GM19467 (cell line): ENCODE results near the gene ZNF579.
A peak's percentile ranks its signal among the peaks of the same experiment; 100 is the strongest.
"Not testable (repeated sequence)": the region's sequence is repeated elsewhere in the genome, so short reads cannot be mapped to it uniquely, and the experiment has no call there.

Source experiments
- ATAC-seq: cut with Tn5 transposase; IDR thresholded peaks from one replicate; pipeline ENCODE4 v1.9.1; 2021; ENCODE audit warnings: mild to moderate bottlenecking, moderate library complexity; ENCODE audit not compliant: unreplicated experiment

Gene ZNF579

DNA sequence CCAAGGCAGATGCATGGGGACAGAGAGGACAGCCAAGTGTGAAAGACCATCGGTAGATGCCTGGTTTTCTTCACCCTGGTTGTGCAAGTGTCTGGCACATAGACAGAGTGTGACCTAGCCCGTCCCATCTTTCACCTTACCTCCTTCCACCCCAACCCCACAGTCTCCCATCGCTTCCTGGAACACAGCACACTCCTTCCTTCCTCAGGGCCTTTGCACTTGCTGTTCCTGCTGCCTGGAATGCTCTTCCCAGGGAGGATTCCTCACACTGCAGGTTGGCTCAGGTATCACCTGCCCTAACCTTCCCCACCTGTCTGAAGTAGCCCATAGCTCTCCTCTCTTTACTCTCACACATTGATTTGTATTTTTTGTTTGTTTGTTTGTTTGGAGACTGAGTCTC is 15.7 kb upstream of the ZNF579 start:
- no peak for ATAC-seq

DNA sequence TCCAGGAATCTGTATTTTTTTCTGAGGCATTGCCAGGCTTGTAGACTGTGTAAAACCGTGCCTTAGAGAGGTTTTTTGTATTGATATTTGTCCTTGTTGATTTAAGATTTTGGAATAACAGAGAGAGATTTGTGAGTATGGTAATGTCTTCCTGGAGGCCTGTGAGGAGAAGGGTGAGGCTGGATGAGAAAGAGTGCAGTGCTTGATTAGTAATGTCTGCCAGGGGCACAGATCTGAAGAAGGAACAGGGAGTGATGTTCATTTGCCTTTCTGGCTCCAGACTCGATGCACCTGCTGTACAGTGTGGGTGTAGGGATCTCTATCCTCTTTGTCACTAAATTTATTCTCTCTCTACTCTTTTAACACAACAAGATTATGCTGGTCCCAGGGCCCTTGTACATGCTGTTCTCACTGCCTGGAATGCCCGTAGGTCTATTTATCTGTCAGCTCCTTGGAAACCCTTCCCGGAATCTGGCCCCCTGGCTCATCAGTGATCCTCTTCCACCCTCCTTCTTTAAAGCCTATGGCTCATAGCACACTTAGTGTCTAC is 14.4 kb upstream of the ZNF579 start:
- ATAC-seq = no peak

DNA sequence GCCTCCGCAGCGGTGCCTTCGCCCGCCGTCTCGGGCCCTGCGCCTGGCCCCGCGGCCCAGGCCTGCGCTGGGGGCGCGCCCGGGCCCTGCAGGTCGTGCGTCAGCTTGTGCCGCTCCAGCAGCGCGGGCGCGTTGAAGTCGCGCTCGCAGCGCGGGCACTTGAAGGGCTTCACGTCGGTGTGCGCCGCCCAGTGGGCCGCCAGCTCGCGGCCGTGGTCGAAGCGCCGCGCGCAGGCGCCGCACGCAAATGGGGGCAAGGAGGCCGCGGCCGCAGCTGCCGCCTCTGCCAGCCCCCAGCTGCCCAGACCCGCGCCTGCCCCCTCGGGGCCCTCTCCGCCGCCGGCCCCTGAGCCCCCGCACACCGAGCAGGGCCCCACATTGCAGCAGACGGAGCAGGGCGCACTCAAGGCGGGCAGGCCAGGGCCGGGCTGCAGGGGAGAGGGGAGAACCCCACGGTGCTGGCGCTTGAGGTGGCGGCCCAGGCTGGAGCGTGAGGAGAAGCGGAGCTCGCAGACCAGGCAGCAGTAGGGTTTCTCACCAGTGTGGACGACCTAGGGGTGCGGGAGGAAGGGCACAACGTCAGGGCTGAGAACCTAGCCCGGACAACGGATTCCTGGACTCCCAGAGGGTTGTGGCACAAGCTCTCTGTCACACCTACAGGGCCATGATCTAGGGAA is 12.6 kb upstream of the ZNF579 start:
- no peak for ATAC-seq

DNA sequence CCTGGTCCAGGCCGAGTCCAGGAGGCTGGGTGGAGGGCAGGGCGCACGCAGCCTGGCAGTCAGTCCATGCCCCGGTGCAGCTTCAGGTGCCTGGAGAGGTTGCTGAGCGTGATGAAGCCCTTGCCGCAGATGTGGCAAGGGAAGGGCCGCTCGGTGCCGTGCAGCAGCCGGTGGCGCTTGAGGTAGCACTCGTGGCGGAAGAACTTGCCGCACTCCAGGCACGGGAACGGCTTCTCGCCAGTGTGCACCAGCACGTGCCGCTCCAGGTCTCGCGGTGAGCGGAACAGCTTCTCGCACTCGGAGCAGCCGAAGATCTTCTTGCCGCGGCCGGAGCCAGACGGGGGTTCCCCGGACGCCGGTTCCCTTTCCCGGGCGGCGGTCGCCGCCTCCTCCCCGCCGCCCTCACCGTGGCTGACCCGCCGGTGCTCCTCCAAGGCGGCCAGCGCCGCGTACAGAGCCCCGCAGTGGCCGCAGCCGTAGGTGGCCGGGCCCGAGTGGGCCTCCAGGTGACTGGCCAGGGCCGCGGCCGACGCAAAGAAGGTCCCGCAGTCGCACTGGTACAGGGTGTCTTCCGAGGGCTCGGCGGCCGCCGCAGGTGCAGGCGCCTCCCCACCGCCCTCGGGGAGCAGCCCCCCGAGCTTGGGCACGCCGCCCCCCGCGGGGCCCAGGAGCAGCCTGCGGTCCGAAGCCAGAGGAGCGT is 11.9 kb upstream of the ZNF579 start:
- ATAC-seq = no peak

DNA sequence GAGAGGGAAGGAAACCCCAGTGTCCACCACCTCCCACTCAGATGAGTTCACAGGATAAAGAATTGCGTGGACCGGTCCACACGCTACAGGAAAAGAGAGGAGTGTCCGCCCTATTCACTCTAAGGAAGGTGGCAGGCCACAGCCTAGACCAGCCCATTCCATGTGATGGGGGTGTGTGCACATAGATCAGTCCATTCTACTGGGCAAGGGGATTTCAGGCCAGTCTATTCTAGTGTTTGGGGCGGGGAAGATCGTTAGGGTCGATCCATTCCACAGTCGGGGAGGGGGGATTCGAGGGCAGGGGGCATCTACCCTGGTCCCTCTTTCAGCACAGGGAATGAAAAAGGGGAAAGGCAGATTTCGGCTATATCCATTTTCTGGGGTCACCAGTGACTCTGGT is 10.9 kb upstream of the ZNF579 start:
- no peak for ATAC-seq

DNA sequence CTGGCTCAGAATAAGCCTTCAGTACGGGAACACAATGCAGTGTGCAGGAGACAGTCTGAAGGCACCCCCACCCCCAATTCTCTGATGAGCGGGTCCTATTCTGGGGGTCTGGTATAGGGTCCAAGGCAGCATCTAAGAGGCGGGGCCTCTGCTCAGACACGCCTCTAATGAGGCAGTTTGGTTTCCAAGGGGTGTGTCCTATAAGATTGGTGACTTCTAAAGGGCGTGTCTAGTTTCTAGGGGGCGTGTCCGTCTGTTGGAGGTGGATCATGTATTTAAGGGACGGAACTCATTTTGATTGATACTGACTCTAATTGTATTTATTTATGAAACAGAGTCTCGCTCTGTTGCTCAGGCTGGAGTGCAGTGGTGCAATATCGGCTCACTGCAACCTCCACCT is 10.0 kb upstream of the ZNF579 start:
- no peak for ATAC-seq

DNA sequence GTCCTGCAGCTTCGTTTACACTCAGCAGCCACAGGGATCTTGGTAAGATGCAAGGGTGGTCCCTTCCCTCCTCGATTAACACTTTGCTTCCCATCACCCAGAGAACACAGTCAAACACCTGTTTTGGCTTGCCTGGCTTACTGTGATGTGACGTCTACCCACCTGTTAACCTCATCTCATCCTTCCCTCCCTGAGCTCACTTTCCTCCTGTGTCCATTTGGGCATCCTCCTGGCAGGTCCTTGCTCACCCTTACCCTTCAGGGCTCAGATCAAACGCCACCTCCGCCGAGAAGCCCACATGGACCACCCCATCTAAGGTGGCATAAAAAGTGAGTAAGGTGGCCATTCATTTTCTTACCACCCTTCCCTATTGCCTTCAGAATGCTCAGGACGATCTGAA is 9.5 kb upstream of the ZNF579 start:
- no peak for ATAC-seq

DNA sequence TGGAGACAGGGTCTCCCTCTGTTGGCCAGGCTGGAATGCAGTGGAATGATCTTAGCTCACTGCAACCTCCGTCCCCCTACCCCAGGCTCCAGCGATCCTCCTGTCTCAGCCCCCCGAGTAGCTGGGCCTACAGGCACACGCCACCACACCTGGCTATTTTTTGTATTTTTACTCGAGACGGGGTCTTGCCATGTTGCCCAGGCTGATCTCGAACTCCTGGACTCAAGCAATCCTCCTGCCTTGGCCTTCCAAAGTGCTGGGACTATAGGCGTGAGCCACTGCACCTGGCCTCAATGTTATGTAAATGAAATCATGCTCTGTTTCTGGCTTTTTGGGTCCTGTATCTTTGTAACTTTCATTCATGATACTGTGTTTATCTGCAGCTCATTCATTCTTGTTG is 8.1 kb upstream of the ZNF579 start:
- no peak for ATAC-seq

DNA sequence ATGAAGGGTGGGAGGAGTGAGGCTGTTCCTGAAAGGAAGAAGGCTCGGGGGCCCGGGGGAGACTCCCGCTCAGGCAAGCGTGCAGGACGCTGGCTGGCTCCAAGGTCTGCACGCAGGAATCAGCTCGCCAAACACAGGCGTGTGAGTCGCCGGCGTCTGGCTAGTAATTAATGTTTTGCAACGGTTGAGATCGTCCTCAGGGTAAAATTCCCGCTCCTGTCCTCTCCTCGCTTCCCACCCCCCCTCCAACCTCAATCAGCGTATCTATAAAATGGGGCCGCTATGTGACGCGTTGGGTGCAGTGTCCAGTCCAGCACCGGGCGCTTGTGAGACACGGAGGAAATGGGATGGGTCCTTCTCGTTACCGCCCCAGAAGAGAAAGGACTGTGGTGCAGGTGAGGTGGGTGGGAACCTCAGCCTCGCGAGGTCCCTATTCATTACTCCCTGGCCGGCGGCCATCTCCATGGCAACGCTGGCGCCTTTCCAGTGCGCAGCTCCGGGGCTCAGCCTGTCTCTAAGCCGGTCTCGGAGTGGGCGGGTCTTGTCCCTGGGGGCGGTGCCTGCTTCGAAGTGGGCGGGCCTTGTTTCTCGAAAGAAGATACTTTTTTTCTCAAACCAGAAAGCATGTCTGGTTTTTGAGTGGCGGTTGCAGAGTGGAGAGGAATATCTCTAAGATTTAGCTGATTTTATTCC is 6.5 kb upstream of the ZNF579 start:
- peak; percentile 81 for ATAC-seq

DNA sequence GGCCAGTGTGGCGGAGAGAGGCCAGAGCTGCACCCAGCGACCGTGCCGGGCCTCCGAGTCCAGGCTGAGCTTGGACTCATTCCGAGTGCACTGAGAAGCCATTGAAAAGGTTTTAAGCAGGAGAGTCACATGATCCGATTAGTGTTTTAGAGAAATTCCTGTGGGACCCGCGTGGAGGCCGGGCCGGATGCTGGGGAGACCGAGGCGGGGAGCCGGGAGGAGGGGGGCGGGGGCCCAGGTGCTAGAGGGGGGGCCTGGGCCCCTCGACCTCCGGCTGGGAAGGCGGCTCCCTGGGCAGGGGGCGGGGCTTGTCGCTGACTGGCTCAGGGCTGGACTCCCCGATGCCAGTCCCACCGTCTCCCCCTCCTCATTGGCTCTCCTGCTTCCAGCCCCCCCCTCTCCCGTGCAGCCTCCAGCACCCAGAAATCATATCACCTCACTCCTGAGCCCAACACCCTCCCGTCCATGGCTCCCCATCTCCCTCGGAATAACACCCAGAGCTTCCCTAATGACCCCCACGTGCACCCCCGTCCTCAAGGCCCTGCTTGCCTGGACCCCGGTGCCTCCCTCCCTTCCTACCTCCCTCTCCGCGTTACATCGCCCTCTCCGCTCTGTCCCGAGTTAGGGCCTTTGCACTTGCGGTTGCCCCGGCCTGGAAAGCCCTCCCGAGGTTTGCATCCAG is 5.2 kb upstream of the ZNF579 start:
- no peak for ATAC-seq

DNA sequence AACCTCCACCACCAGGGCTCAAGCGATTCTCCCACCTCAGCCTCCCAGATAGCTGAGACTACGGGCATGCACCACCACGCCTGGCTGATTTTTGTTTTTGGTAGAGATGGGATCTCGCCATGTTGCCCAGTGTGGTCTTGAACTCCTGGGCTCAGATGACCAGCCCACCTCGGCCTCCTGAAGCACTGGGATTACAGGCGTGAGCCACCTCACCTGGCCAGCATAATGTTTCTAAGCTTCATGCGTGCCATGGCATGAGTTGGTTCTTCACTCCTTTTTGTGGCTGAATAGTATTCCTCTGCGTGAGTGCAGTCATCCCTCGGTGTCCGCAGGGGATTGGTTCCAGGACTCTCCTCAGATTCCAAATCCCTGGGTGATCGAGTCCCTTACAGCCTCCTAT is 4.2 kb upstream of the ZNF579 start:
- no peak for ATAC-seq

DNA sequence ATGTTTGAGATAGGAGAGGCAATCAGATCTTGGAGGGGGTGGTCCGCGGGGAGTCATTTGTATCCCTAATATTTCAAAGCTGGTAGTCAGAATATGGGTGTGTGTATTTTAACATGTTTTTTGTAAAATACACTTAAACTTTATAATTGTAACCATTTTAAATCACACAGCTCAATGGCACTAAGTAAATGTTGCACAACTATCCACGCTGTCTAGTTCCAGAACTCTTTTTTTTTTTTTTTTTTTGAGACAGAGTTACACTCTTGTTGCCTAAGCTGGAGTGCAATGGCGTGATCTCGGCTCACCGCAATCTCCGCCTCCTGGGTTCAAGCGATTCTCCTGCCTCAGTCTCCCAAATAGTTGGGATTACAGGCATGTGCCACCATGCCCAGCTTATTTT is 3.2 kb upstream of the ZNF579 start:
- not testable (repeated sequence) for ATAC-seq

DNA sequence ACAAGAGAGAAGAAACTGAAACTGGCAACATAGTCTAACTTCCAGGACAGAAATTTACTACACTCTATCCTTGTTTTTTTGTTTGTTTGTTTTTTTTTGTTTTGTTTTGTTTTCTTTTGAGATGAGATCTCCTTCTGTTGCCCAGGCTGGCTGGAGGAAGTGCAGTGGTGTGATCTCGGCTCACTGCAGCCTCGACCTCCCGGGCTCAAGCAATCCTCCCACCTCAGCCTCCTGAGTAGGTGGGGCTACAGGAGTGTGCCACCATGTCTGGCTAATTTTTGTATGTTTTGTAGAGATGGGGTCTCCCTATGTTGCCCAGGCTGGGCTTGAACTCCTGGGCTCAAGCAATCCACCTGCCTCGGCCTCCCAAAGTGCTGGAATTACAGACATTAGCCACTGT is 1.6 kb upstream of the ZNF579 start:
- ATAC-seq = not testable (repeated sequence)

DNA sequence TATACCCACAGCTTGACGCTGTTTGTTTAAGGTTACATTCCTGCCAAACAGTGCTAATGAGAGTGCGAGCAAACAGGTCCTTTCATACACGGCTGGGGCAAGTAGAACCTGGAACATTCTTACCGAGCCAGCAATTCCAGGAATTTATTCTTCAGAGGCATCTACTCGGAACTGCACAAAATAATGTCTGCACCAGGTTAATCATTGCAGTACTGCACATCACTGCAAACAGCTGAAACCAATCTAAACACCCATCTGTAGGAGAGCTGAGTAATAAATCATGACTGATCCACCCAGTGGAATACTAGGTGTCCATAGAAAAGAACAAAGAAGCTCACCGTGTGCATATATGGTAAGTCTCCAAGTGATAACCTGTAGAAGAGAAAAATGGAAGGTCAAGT is 1.2 kb upstream of the ZNF579 start:
- ATAC-seq = no peak

DNA sequence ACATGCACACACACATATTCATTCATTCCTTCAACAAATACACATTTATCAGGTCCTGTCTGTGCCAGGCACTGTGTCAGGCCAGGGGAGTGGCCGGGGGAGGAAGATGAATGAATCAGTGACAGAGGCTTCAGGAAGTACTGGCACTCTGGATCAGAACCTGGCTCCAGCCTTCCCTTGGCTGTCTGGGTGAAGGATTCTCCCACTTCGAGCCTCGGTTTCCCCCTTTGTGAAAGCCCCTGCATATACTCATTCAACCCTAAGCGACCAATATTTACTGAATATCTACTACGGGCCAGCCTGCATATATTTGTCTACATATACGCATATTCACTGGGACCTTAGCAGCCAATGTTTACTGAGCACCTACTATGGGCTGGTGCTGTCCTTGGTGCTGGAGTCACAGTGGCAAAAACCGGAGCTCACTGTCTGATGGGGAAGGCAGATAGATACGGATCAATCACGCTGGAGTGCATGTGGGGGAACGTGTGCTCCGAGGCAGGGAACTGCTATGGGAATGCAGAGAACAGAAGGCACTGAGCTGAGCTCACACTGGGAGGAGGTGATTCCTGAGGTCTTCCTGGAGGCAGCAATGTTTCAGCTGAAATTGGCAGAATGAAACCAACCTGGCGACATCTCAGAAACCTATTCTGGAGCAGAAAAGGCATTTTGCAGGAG is 636 bp upstream of the ZNF579 start:
- ATAC-seq = no peak

DNA sequence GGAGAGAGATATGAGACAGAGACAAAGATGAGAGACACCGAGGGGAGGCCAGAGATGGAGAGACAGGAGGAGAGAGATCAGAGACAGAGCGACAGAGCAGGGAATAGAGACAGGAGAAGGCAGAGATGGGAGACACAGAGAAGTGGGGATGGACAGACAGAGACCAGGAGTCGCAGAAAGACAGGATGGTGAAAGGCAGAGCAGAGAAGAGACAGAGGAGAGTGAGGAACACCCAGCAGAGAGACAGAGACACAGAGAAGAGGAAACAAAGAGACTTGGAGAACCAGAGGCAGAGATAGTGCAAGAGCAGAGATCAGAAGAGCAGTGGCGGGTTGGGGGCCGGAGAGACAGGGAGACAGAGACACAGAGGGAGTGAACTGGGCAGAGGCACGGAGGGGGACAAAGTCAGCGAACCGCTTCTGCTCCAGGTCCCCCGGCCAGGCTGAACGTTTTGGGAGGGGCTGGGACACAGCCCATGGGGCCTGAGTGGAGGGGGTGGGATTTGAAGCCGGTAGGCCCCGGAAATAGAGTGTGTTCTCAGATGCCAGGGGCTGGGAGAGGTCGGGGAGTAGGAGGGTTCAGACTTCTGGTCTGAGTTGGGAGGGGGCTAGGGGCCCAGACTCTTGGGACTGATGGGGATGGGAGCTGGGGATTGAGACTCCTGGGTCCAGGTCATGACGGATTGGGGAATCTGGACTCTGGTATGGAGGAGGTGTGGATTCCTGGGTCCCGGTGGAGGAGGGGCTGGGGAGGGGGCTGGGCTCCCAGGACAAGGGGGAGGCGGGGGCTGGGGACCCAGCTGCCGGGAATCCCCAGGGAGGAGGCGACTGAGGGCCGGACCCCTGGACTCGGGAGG is 654 bp downstream of the ZNF579 start:
- no peak for ATAC-seq

DNA sequence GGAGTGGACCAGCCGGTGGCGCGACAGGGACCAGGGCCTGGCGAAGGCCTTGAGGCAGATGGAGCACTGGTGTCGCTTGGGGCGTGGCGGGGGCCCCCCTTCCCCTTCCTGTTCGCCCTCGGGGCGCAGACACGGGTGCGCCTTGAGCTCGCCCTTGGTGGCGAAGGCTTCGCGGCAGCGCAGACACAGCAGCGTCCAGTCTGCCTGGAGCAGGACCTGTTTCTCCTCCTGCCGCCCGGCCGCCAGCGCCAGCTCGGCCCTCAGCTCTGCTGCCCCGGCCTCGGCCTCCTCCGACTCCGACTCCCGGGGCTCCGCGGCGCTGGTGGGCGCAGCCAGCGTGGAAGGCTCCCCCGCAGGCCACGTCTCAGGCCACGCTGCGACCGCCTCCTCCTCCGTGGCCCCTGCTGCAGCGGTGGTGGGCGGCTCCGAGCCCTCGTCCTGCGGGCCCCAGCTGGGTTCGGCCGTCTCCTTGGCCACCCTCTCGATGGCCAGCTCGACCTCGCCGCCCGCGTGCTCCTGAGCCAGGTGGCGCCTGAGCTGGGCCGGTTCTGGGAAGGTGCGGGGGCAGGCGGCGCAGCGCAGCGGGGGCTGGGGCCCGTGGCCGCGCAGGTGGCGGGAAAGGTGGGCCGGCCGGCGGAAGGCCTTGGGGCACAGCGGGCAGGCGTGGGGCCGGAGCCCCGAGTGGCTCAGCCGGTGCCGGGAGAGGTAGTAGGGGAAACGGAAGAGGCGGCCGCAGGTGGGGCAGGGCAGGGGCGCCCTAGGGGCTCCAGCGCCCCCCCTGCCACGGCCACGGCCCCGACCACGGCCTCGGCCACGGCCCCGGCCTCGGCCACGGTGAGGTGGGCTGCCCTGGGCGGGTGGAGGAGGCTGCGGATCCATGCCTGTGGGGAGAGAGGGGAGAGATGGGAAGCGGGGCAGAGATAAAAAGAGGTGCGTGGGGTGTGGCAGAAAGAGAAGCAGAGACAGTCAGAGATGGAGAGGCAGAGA is 1.6 kb downstream of the ZNF579 start:
- no peak for ATAC-seq

DNA sequence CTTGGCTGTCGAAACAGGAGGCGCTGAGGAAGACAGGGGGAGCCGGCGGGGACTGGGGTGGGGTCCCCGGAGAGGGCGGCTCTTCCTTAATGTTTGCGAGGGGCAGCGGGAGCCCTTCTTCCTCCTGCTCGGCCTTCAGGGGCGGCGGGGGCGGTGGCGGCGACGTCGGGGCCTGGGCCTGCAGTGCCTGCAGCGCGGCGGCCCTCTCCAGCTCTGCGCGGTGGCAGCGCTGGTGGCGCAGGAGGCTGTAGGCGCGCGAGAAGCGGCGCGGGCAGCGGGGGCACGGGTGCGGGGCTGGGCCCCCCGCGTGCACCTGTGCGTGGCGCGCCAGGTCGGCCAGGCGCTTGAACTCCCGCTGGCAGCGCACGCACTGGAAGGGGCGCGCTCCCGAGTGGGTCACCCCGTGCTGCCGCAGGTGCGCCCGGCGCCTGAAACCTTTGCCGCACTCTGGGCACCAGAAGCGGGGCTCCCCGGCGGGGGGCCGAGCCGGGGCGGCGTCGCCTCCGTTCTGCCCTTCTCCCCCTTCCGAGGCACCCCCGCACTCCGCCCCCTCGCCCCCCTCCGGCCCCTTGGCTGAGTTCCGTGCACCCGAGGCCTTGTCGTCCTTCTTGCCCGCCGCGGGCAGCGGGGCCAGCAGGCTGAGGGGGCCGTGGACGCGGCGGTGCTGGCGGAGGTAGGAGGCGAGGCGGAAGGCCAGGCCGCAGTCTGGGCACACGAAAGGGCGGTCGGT is 2.5 kb downstream of the ZNF579 start:
- ATAC-seq = no peak
